Ramos (cell line): ENCODE data around the gene B2M.
"Not testable (repeated sequence)": the region's sequence is repeated elsewhere in the genome, so short reads cannot be mapped to it uniquely, and the experiment has no call there.

Experiments used
- in situ Hi-C: fragments of 300-500 bp; cut with MboI; formaldehyde crosslinking; loops from one replicate; pipeline ENCODE4 v1.14.3; 2022; ENCODE audit warnings: low sequenced_read_pairs; ENCODE audit not compliant: unreplicated experiment

Gene B2M

DNA sequence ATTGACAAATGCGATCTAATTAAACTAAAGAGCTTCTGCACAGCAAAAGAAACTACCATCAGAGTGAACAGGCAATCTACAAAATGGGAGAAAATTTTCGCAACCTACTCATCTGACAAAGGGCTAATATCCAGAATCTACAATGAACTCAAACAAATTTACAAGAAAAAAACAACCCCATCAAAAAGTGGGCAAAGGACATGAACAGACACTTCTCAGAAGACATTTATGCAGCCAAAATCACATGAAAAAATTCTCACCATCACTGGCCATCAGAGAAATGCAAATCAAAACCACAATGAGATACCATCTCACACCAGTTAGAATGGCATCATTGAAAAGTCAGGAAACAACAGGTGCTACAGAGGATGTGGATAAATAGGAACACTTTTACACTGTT is 32.1 kb downstream of the B2M start:
- in situ Hi-C loops: not testable (repeated sequence)

DNA sequence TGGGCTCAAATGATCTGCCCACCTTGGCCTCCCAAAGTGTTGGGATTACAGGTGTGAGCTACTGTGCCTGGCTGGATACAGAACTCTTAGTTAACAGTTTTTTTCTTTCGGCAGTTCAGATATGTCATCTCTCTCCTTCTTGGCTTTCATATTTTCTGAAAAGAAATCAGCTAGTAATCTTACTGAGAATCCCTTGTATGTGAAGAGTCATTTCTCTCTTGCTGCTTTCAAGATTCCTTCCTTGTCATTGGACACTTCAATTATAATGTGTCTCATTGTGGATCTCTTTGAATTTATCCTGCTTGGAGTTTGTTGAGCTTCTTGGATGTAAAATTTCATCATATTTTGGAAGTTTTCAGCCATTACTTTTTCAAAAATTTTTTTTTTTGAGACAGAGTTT is 42.0 kb downstream of the B2M start:
- in situ Hi-C loops: no loop called here

DNA sequence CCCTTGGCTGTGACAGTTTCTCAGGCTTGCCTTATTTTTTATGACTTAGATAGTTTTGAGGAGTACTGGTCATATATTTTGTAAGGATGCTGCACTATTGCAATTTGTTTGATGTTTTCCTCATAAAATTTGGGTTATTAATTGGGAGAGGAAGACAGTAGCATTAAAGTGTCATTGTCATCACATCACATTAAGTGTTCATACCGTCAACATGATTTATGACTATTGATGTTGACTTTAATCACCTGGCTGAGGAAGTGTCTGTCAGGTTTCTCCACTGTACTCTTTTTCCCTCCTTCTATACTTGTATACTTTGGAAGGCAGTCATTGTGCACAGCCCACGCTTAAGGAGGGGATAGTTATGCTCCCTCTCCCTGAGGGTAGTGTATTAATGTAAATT is 51.9 kb downstream of the B2M start:
- in situ Hi-C loops: no loop called here

DNA sequence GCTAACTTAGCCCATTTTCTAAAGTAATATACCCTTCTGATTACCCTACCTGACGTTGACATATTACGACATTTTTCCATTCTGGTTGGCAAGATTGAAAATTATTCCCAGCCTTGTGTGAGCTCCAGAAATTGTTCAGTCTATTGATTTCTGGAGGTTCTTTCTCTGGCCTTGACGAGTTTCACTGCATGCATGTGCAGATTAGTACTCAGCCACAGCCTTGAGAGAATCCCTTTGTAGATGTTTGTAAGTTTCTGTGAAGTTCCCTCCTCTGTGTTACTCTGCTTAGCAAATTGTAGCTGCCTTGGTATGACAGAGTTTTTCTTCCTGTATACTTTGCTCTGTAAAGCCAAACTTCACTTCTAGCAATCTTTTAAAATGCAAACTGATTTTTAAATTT is 52.5 kb downstream of the B2M start:
- in situ Hi-C loops: no loop called here

DNA sequence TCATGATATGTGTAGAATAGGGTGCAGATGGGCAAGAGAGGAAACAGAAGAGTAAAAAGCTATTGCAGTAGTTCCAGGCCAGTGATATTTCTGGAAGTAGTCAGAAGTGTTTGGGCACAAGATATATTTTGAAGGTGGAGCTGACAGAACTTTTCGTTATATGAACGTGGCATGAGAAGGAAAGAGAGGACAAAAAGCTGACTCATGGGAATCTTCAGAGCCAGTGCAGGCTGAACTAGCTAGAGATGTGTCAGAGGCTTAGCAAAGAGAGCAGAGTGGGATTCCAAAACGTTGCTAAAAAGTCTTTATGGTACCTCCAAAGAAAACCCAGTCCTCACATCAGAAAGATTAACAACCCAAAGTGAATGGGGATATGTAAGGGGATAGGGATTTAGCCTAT is 53.7 kb downstream of the B2M start:
- in situ Hi-C loops: no loop called here
